Measurements from ENCODE around the gene TREML2.

DNA sequence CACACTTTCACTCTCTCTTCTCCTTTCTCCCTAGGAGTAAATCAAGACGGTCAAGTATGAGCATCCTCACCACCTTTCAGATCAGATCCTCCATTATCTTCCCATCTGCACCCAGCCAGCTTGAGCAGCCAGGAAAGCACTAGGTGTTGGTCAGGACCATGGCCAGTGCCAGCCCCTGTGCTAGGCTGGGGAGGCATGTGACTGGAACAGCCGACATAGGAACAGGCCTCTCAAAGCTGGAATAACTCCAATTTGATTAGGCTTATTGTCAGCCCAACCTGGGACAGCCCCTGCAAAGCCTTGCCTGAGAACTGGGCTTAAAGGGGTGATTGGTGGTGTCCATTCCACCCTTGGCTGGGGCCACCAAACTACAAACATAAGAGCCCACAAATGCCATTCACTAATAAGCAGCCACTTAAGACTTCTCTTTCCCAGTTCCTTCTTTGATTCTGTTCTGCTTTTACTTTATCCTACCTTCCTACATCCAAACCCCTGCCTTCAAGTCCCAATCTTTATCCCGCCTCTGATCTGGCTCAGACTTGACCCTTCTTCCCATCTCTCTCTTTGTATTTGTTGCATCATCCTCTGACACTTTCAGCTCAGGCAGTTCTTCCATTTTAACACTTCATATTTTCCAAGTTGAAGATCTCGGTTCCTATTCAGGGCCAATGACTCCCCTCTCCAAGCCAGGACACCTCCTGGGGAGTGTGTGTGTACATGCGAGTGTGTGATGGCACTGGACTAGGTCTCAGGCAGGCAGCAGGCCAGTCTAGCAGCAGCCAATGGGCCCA, 33.6 kb downstream of the TREML2 start:
- no peak for TF ChIP-seq ELF4 (IDR thresholded peaks at IDR 0.05)
- no peak for TF ChIP-seq BHLHE40 (IDR thresholded peaks at IDR 0.05; ENCODE audit: borderline replicate concordance)
- TF ChIP-seq FOXK2 (IDR thresholded peaks at IDR 0.05), result no peak
- no peak for TF ChIP-seq PKNOX1 (IDR thresholded peaks at IDR 0.05)
